ENCODE measurements around the gene AMIGO3. TPM values are rescaled to one million over a fixed set of nuclear protein-coding genes. Genes with fewer than 3 reads are reported as not detected.

AMIGO3 gene
- total and polyA plus RNA-seq, 4 donors: 0.11 to 1.1 TPM; not detected in 2

DNA sequence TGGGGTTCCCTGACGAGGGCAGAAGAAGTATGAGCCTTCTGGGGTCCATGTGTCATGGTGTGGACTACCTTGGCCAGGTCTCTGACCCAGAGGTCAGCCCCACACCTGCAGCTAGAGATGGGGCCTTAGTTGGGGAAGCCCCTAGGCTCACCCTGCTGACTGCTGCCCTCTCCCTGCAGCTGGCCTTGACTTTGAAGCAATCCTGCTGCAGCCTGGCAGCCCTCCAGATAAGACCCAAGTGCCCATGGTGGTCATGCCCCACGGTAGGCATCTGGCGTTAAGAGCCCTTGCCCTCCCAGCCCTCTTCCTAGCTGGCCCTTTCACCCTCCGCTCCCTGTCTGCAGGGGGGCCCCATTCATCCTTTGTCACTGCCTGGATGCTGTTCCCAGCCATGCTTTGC, 37.9 kb downstream of the AMIGO3 start (continued):
- TF ChIP-seq, protein P1, sequence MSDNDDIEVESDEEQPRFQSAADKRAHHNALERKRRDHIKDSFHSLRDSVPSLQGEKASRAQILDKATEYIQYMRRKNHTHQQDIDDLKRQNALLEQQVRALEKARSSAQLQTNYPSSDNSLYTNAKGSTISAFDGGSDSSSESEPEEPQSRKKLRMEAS (IDR thresholded peaks at IDR 0.05): no peak
- TF ChIP-seq RXRA (IDR thresholded peaks at IDR 0.05): no peak

- 98% methylated on average over 2 of the region's 2 CpGs for WGBS
Measured at GRCh38 chr3:49681232-49681522, 38.3 kb downstream of the AMIGO3 start.

More at GRCh38 chr3:49681232-49681522, 38.3 kb downstream of the AMIGO3 start:
- TF ChIP-seq JUND (IDR thresholded peaks at IDR 0.05): no peak
- no peak for TF ChIP-seq GABPA (IDR thresholded peaks at IDR 0.05 in 1 of 2, conservative IDR thresholded peaks at IDR 0.05 in 1 of 2)
- TF ChIP-seq HNF4G (IDR thresholded peaks at IDR 0.05): no peak
- no peak for TF ChIP-seq FOXA1 (IDR thresholded peaks at IDR 0.05)
- TF ChIP-seq, protein P1 (IDR thresholded peaks at IDR 0.05): no peak
- TF ChIP-seq CTCF (IDR thresholded peaks at IDR 0.05; ENCODE audit: low read depth, low read length, missing input control): no peak
- TF ChIP-seq, protein P2, sequence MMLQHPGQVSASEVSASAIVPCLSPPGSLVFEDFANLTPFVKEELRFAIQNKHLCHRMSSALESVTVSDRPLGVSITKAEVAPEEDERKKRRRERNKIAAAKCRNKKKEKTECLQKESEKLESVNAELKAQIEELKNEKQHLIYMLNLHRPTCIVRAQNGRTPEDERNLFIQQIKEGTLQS (IDR thresholded peaks at IDR 0.05): no peak
- TF ChIP-seq YY1 (IDR thresholded peaks at IDR 0.05): no peak
- no peak for TF ChIP-seq FOXA2 (IDR thresholded peaks at IDR 0.05)
- TF ChIP-seq, protein P3, sequence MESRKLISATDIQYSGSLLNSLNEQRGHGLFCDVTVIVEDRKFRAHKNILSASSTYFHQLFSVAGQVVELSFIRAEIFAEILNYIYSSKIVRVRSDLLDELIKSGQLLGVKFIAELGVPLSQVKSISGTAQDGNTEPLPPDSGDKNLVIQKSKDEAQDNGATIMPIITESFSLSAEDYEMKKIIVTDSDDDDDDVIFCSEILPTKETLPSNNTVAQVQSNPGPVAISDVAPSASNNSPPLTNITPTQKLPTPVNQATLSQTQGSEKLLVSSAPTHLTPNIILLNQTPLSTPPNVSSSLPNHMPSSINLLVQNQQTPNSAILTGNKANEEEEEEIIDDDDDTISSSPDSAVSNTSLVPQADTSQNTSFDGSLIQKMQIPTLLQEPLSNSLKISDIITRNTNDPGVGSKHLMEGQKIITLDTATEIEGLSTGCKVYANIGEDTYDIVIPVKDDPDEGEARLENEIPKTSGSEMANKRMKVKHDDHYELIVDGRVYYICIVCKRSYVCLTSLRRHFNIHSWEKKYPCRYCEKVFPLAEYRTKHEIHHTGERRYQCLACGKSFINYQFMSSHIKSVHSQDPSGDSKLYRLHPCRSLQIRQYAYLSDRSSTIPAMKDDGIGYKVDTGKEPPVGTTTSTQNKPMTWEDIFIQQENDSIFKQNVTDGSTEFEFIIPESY (IDR thresholded peaks at IDR 0.05): no peak
- TF ChIP-seq NR2F2 (IDR thresholded peaks at IDR 0.05): no peak
- no peak for TF ChIP-seq TAF1 (conservative IDR thresholded peaks at IDR 0.05)
- no peak for TF ChIP-seq EGR1 (IDR thresholded peaks at IDR 0.05; ENCODE audit: low read depth in 2 of 2)
- no peak for TF ChIP-seq RAD21 (IDR thresholded peaks at IDR 0.05)
- TF ChIP-seq, protein P4, sequence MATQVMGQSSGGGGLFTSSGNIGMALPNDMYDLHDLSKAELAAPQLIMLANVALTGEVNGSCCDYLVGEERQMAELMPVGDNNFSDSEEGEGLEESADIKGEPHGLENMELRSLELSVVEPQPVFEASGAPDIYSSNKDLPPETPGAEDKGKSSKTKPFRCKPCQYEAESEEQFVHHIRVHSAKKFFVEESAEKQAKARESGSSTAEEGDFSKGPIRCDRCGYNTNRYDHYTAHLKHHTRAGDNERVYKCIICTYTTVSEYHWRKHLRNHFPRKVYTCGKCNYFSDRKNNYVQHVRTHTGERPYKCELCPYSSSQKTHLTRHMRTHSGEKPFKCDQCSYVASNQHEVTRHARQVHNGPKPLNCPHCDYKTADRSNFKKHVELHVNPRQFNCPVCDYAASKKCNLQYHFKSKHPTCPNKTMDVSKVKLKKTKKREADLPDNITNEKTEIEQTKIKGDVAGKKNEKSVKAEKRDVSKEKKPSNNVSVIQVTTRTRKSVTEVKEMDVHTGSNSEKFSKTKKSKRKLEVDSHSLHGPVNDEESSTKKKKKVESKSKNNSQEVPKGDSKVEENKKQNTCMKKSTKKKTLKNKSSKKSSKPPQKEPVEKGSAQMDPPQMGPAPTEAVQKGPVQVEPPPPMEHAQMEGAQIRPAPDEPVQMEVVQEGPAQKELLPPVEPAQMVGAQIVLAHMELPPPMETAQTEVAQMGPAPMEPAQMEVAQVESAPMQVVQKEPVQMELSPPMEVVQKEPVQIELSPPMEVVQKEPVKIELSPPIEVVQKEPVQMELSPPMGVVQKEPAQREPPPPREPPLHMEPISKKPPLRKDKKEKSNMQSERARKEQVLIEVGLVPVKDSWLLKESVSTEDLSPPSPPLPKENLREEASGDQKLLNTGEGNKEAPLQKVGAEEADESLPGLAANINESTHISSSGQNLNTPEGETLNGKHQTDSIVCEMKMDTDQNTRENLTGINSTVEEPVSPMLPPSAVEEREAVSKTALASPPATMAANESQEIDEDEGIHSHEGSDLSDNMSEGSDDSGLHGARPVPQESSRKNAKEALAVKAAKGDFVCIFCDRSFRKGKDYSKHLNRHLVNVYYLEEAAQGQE (IDR thresholded peaks at IDR 0.05): no peak
- TF ChIP-seq HNF4A (conservative IDR thresholded peaks at IDR 0.05): no peak
- TF ChIP-seq SP1 (IDR thresholded peaks at IDR 0.05): no peak
- no peak for TF ChIP-seq RXRA (IDR thresholded peaks at IDR 0.05)
- Histone ChIP-seq H3K27me3 (ENCODE audit: control insufficient read depth in 4 of 4, insufficient read depth in 4 of 4, low read length in 3 of 4) (no peaks in the 10 kb centered on the region), H3K36me3 (ENCODE audit: control insufficient read depth in 4 of 4, insufficient read depth in 3 of 4, low read depth in 1 of 4, low read length in 3 of 4) (peaks cover 17 to 78% (median 57%) of the 10 kb centered on the region in 4 donors), H3K4me1 (ENCODE audit: control insufficient read depth in 4 of 4, insufficient read depth in 4 of 4, low read length in 3 of 4) (peaks cover 0 to 5% (median 2%) of the 10 kb centered on the region in 4 donors), H3K27ac (ENCODE audit: low read depth in 1 of 2, low read length in 2 of 2) (no peak overlapping the region), H3K4me3 (ENCODE audit: low read depth in 1 of 3, low read length in 3 of 3) (no peak overlapping the region), H3K9me3 (ENCODE audit: control insufficient read depth in 4 of 4, low read length in 3 of 4) (no peaks in the 10 kb centered on the region), H3K9ac (ENCODE audit: low read depth in 1 of 2, low read length in 2 of 2) (no peak overlapping the region)
- DNase-seq (ENCODE audit: low spot score): no peak
